HG03378 (cell line): ENCODE measurements around the gene BROX.
"Not testable (repeated sequence)": the region's sequence is repeated elsewhere in the genome, so short reads cannot be mapped to it uniquely, and the experiment has no call there.

Experiments
- ATAC-seq: cut with Tn5 transposase; IDR thresholded peaks from one replicate; pipeline ENCODE4 v1.9.1; 2021; ENCODE audit warnings: mild to moderate bottlenecking, moderate library complexity; ENCODE audit not compliant: unreplicated experiment

The BROX gene

DNA sequence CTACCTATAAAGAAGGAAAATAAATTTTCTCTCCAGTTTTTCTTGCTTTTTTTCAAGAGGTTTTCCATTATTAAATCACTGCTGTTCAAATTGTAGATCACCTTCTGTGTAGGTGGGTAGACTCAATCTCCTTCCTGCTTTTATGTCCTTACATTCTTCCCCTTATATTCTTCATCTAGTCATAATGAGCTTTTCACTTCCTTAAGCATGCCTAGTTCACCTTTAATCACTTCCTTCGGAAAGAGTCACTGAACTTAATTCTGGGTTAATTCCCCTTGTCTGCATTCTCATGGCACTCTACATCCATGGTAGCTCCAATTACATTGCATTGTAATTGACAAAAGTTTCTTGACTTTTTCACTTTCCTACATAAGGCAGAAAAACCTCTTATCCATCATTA, 18.5 kb downstream of the BROX start:
- no peak for ATAC-seq

DNA sequence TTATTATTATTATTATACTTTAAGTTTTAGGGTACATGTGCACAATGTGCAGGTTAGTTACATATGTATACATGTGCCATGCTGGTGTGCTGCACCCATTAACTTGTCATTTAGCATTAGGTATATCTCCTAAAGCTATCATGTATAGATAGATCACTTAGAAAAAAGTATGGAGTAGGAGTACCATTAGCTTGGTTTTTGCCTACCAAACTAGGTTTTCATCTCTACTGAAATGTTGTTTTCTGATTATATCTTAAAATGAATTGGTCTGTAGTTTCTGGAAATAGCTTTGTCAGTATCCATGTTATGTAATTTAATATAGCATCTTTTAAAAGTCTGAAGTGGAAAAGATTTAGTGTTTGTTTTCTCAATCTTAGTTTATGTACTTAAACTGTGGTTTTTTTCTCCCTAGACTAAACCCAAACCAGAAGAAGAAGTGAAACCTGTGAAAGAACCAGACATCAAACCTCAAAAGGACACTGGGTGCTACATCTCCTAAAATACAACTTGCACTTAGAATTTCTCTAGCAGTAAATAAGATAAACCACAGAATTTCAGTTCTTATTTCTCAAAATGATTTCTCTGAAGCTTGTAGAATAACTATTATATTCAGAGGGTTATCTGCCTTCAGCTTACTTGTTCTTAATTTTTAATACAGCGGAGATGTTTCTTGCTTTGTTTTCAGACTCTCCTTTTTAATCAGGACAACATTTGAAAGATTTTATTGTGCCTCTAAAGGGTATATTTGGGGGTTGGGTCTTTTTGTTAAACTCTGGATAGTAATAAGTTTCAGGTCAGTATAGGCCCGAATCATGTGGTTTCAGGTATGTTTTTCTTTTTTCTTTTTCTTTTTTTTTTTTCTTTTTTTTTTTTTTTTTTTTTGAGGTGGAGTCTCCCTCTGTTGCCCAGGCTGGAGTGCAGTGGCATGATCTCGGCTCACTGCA, 20.1 kb downstream of the BROX start:
- ATAC-seq, result peak; percentile 98

DNA sequence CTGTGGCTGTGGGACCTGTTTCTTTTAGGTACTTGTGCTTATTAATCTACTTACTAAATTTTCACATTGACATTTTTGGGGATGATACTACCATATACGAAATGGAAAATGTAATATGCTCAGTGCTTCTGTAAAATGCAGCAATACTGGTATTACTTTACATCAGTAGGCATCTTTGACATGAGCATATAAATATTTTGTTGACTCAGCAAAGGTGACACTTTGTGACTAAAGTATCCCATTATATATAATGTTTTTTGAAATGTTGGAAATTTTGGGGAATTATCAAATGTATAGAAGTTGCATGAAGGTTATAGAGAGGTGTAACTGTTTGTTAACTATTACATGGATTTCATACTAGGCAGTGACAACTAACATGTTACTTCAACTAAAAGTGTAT, 22.4 kb downstream of the BROX start:
- ATAC-seq, result no peak

DNA sequence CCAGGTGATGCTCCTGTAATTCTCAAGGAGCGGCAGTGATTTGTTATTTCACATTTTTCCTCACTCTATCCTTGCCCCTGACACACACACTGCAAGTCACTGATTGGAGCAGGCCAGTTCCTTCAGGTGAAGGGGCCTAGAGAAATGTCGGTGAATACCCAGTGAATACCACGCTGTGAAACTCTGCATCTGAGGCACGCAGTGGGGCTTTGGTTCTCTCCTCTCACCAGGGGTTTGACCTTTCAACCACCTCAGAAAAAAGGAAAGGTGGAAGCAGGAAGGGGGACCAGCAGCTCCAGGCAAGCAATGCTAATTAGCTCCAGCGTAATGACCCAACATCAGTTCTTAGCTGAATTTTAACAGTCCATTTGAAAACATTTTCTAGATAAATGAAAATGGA, 24.1 kb downstream of the BROX start:
- ATAC-seq, result no peak

DNA sequence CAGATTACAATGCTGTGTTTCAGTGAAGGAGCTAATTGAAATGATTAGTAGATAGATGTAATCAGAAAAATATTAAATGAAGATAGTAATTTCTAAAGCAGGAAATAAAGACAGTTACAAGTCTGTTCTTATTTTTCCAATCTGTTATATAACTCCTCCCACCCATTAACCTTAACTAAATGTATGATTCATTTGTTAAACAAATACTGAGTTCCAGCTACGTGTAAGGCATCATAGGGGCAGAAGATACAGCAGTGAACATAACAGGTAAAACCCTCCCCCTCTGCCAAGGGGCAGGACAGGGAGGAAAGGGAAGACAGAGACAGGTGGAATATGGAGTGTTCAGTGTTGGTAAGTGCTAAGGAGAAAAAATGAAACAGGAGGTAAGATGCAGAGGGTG, 24.6 kb downstream of the BROX start, which contains the start of gene FAM177B:
Gene FAM177B, plus strand, starts transcription at position 231 of the 400 bp plus-strand sequence. CDS start 9,344 bp downstream, outside the sequence.
- no peak for ATAC-seq

DNA sequence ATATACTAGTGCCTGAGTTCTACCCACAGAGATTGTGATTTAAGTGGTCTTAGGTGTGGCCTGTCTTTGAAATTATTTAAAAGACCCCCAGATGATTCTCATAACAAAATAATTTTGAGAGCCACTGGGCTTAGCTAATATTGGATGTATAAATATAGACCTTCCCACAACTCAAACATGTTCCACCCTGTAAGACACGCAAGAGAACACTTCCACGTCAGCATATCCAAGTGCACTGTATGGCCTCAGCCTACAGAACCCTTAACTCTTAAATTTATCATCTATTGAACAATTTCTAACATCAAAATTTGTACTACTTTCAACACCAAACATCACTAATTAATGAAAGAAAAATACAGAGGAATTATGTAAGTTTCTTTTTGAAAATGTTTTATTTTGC, 27.1 kb downstream of the BROX start:
- no peak for ATAC-seq

DNA sequence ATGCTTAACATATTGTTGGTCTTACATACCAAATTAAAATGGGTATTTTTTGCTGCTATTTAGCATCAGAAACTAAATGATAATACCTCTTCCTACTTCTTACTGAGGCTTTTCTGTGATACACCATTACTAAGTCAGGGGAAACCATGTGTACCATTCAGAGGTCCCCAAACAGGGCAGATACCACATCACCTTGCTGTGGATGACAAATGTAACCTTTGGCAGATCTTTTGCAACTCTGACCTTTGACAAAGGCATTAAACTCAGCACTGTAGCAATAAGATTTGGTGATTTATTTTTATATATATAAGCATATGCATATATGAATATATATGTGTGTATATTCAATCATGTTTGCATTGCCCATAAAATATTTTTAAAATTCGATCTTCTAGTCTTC, 27.6 kb downstream of the BROX start:
- ATAC-seq, result no peak

DNA sequence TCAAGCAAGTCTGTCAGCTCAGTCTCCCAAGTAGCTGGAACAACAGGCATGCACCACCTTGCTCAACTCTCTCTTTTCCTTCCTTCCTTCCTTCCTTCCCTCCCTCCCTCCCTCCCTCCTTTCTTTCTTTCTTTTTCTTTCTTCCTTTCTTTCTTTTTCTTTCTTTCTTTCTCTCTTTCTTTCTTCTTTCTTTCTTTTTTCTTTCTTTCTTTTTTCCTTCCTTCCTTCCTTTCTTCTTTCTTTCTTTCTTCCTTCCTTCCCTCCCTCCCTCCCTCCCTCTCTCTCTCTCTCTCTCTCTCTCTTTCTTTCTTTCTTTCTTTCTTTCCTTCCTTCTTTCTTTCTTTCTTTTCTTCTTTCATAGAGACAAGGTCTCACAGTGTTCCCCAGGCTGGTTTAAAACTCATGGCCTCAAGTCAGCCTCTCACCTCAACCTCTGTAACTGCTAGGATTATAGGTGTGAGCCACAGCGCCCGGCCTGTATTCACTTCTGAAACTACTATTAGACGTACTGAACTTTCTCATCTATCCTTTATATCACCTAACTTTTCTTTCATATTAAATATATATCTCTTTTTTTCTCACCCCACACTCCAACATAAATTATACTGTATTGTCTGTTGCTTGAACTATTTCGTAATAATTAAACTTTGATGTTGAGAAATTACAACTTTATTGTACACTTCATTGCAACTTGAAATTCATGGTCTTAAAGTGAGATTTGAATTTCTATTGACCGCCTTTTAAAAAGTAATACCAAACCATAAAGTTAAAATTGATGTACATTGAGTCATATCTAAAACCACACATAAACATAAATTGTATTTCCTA, 29.5 kb downstream of the BROX start:
- ATAC-seq, result not testable (repeated sequence)

DNA sequence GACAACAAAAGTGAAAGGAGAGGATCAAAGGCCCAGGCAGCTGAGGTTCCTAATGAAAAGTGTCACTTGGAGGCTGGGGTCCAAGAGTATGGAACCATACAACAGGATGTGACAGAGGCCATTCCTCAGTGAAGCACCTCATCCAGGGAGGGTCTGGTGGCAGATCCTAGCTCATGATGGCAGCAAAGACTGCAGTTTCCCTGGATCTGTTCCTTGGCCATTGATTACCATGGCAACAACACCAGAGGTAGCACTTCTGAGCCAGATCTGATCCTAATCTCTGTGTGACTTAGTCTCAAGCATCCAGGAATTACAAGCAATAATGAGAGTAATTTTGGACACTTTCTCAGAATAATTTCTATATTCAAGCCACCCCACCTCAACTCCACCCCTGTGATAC, 37.6 kb downstream of the BROX start:
- ATAC-seq, result no peak

DNA sequence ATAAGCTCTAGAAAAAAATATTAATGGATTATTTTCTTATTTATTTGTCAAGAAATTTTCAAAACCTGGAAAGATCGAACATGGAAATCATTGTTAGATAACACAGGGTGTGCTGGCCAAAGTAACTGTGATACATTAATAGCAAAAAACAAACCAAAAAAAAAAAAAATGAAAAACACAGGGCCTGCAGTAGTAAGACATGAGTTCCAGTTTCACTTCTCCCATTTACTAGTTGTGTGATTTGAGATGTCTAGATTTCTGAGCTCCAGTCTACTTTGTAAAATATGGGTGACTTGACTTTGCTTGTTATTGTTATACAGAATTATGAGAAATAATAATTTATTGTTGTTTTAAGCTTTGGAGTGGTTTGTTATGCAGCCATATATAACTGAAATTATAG, 38.3 kb downstream of the BROX start:
- peak; percentile 77 for ATAC-seq

DNA sequence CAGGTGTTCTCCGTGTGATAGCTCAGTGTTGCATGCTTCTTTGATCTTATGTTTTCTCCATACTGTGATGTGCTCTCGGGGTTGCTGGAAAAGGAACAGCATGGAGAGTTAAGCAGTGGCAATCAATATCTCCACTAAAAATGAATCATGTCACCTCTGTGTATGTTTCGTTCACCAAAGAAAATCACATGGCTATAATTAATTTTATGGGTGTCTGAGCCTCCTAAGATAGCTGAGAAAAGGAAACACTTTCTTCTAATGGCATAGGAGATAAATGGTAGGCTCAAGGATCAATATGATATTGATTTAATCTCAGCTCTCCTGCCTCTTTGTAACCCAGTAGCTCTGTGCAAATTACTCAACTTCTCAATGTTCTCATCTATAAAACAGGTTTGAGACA, 38.9 kb downstream of the BROX start:
- ATAC-seq, result no peak

DNA sequence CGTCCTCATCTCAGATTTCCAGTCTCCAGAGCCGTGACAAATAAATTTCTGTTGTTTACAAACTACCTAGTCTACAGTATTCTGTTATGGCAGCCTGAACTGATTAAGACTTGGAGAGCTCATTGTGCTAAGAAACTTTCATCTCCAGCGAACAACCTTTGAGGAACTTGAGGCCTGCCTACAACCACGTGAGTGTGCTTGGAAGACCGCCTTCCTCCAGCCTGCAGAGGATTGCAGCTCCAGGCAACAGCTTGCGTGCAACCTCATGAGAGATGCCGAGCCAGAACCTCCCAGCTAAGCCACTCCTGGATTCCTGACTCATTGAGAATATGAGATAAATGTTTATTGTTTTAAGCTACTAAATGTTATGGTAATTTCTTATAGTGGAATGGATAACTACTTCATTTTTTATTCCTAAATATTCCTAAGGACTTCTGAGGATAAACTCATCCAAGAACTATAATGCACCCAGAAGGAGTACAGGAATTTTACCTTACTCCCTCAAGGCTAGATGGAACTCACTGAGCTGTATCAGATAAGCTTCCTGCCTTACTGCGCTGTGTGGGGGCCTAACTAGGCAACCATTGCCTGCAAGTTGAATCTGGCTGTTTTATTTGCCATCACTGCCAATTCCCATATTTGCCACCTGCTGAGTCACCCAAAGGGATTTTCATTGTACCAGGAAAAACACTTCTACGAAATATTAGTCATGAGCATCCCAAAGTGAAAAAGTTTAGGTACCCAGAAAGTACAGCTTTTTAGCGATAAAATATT, 42.2 kb downstream of the BROX start:
- ATAC-seq, result no peak

DNA sequence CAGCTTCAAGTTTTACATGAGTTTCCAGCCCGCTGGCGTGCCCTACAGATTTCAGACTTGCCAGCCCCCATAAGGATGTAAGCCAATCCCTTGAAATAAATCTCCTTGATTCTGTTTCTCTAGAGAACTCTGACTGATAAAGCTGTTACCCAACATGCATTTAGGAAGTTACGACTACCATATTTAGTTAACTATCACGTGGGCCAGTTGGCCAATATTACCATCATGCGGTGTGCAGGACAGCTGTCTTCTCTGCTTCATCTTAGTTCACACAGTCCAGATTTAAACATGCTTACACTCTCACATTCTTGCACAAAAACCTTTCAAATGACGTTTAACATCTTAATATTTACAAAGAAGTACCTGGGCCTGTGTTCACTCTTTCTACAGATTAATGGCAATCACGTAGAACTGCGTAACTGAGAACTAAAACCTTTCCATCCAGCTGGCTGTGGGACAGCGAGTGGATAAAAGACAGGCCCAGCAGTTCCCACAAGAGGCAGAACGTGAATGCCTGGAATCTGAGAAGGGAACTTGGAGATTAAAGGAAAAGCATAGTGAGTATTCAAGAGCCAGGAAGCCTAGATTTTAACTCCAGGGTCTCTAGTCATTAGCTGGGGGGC, 45.4 kb downstream of the BROX start:
- ATAC-seq, result no peak

DNA sequence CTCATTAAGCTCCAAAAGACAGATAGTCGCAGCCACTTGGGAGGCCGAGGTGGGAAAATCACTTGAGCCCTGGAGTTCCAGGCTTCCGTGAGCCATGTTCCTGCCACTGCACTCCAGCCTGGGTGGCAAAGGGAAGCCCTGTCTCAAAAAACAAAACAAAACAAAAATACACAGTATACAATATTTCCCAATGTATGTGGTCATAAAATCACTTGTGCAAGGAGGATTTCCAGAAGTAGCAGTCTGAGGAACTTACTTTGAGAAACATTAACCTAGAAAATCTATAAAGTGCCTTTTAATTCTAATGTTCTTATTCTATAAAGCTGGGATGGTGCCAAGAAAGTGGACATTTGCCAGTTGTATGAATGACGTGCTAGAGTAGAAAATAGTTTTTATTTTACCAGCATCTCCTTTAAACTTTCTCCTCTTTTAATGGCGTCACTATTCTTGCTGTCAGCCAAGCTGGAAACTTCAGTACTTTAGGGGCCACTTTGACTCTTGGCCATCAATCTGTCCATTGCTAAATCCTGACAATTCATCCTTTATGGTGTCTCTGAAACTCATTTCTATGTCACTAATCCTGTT, 47.2 kb downstream of the BROX start:
- ATAC-seq, result no peak

DNA sequence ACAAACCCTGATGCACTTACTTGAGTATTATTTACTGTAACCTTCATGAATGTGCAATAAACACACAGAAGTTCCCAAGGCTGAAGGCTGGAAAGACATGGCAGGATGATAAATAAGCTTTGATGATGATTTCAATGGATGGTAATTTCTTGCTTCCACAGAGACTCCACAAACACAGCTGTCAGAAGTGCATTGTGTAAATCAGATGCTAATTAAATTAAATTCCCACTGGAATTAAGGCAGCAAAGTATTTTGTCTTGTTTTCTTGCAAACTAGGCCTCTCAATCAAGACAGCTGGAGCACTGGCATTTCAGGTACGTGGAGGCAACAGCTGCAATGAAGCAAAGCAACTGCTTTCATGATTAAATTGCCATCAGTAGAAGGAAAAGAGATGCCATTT, 48.7 kb downstream of the BROX start:
- no peak for ATAC-seq

DNA sequence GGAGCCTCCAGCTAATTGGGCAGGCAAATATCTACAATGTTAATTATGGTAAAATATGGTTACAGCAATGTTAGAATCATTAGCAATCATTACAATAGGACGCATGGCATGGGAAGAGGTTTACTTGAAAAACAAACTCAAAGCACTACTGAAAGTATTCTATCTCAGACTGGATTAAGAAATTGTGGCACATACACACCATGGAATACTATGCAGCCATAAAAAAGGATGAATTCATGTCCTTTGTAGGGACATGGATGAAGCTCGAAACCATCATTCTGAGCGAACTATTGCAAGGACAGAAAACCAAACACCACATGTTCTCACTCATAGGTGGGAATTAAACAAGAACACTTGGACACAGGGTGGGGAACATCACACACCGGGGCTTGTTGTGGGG, 49.8 kb downstream of the BROX start:
- ATAC-seq, result not testable (repeated sequence)

DNA sequence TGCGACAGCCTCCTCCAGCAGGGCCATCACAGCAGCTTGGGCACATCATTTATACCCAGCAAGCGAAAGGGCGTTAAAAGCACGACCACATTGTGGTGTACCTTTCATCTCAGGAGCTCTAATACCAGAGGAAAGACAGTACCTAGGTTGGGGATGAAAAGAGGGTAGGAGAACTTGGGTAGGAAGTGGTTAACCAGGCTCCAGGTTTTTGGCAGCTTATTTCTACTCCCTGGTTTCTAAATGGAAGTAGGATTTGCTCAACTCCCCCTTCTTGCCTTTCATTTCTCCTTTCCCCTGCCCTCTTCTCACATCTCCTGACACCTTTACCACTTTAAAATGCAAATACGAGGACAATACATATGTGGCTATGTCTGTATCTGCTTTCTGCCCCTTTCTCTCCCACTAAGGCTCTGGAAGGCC, 54.8 kb downstream of the BROX start:
- ATAC-seq, result no peak

DNA sequence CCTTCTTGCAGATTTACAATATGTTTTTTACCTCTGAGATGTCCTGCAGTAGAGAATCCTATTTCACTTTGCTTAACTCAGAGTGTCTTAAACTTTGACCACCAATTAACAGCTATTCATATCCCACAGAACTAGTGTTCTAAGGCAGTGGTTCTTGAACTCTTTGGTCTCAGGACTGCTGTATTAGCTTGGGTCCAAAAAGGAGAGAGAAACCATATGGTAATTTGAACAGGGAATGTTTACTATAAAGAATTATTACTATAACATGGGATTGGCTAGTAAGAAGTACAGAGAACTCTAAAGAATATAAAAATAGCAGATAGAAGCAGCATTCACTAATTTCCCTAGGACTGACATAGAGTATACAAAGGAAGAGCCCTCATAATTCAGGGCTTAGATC, 56.2 kb downstream of the BROX start:
- ATAC-seq, result no peak

DNA sequence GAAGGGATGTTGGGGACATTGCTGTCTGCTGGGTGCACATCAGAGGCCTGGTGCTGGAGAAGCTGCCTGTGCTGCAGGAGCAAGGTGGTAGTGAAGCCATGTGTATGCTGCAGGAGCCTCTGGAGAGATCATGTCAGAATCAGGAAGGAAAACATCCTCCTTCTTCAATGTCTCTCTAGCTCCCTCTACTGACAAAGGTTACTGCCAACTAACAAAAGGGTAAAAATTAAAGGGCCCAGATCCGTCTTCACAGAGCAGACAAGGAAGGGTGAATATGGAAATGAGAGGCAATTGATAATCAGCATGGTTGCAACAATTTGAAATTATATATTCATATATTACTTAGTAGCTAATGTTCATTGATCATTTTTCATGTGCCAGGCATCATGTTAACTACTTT, 56.8 kb downstream of the BROX start:
- ATAC-seq, result no peak

DNA sequence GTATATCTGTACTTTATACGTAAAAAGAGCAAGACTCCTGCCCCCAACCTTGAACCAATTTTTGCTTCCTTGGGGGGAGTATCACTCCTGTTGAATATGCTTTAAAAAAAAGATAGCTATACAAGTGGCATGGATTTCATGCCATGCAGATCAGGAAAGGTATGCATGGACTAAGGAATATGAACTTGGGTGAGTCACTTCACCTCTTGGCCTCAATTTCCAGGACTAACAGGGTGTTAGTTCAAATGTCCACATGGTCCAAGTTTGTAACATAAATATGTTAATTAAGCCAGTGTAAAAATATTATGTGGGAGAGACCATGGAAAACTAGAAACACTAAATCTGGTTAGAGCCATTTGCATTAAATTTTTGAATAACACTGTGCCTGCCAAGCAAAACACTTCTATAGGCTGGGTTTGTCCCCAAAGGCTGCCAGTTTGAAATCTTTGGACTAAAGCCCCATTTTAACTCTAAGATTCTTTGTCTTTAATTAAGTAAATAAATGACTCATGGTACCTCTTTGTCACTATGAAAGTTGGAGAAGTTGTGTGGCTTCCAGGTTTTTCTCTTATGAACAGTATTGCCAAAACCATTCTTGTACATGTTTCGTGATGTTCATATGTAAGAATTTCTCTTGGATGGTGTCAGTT, 57.7 kb downstream of the BROX start:
- ATAC-seq, result no peak
